Measurements from ENCODE around the gene UBAP1L. TPM values are rescaled to one million over a fixed set of nuclear protein-coding genes. Genes with fewer than 3 reads are reported as not detected.

Gene UBAP1L
- total and polyA plus RNA-seq, 8 donors: 1.8 to 5.3 (median 3.0) TPM; not detected in 2

DNA sequence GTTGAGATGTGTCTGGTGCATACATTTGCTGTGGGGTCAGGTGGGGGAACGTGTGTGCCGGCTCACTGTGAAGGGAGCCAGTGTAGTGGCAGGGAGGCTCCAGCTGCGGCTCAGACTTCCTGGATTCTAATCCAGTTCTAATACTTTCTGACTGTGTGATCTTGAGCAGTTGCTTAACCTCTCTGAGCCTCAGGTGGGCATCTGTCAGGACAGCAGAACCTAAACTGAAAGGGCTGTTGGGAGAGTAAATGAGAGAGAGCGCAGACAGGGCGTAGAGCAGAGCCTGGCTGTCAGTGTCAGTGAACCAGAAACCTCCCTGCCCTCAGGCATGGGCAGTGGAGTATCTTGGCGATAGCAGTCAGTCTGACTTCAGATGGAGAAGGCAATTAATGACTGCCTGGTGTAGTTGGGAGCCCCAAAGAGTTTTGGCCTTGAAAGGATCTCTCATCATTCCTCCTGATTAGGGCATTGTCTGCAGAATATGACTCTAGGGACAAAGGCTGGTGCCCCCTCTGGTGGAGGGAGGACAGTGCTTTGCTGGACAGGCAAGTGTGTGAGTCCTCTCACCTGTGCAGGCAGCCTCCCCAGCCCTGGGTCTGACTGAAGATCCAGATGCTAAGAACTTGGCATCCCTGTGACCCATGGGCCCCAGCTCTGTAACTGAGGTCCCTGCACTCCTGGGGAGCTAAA, 28.9 kb downstream of the UBAP1L start:
- WGBS, 5 donors: 75 to 90% (median 82%) methylated on average over 6 of the region's 6 CpGs
- Histone ChIP-seq H3K9me3 (no peaks in the 10 kb centered on the region), H3K27me3 (peaks cover 0 to 30% (median 0%) of the 10 kb centered on the region in 3 donors), H3K27ac (peak overlapping the region in 3 of 5 donors; percentile 4 to 87 (median 80)), H3K4me1 (peaks cover 11 to 66% (median 29%) of the 10 kb centered on the region in 4 donors), H3K36me3 (no peaks in the 10 kb centered on the region), H3K4me3 (no peak overlapping the region)
- peak; percentile 38 to 45 for DNase-seq
- intact Hi-C loops (cut with DNase I; ENCODE audit: low total_unique reads): loop anchor here (10.0 kb wide), 1 partner anchor 51 kb away; no protein-coding TSS in a partner anchor
- TF ChIP-seq EP300 (IDR thresholded peaks at IDR 0.05) (no peak), POLR2A (IDR thresholded peaks at IDR 0.05) (no peak), POLR2AphosphoS5 (IDR thresholded peaks at IDR 0.05) (no peak)
- TF ChIP-seq, protein P1, sequence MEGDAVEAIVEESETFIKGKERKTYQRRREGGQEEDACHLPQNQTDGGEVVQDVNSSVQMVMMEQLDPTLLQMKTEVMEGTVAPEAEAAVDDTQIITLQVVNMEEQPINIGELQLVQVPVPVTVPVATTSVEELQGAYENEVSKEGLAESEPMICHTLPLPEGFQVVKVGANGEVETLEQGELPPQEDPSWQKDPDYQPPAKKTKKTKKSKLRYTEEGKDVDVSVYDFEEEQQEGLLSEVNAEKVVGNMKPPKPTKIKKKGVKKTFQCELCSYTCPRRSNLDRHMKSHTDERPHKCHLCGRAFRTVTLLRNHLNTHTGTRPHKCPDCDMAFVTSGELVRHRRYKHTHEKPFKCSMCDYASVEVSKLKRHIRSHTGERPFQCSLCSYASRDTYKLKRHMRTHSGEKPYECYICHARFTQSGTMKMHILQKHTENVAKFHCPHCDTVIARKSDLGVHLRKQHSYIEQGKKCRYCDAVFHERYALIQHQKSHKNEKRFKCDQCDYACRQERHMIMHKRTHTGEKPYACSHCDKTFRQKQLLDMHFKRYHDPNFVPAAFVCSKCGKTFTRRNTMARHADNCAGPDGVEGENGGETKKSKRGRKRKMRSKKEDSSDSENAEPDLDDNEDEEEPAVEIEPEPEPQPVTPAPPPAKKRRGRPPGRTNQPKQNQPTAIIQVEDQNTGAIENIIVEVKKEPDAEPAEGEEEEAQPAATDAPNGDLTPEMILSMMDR (IDR thresholded peaks at IDR 0.05): peak in 2 of 7 experiments; percentile 26 to 36

DNA sequence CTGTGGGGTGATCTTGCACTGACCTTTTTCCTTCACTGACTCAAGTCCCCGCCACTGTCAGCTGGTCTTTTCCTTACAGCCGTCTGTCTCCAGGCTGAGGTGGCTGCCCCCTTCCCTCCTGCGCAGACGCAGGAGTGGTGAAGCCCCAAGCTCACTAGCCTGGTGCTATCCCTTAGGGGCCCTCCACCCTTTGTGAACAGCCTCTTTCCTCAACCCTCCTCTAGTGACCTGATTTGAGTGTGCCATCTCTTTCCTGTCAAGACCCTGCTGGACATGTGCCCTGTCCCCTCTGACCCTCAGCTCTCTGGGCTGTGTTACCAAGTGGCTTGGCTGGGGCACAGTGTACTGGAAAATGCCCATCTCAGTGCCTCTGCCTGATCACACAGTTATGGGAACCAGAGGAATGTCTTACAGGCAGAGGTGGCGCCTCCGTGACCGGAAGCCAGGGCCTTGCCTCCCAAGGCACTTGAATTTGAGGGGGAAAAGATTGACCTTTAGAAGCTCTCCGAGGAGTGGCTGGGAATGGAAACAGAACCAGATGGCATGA, 29.7 kb downstream of the UBAP1L start:
- Histone ChIP-seq H3K27me3 (peaks cover 0 to 30% (median 0%) of the 10 kb centered on the region in 3 donors), H3K27ac (peak overlapping the region in 1 of 5 donors; percentile 14), H3K4me3 (no peak overlapping the region), H3K9me3 (no peaks in the 10 kb centered on the region), H3K4me1 (peaks cover 11 to 66% (median 29%) of the 10 kb centered on the region in 4 donors), H3K36me3 (no peaks in the 10 kb centered on the region)
- DNase-seq: no peak
- no peak for TF ChIP-seq POLR2AphosphoS5 (IDR thresholded peaks at IDR 0.05)
- TF ChIP-seq EP300 (IDR thresholded peaks at IDR 0.05): no peak
- TF ChIP-seq, protein P1 (IDR thresholded peaks at IDR 0.05): no peak
- TF ChIP-seq POLR2A (IDR thresholded peaks at IDR 0.05): no peak
- WGBS, 5 donors: 59 to 82% (median 78%) methylated on average over 8 of the region's 8 CpGs
- intact Hi-C loops (cut with DNase I; ENCODE audit: low total_unique reads): loop anchor here (10.0 kb wide), 1 partner anchor 50 kb away; no protein-coding TSS in a partner anchor

DNA sequence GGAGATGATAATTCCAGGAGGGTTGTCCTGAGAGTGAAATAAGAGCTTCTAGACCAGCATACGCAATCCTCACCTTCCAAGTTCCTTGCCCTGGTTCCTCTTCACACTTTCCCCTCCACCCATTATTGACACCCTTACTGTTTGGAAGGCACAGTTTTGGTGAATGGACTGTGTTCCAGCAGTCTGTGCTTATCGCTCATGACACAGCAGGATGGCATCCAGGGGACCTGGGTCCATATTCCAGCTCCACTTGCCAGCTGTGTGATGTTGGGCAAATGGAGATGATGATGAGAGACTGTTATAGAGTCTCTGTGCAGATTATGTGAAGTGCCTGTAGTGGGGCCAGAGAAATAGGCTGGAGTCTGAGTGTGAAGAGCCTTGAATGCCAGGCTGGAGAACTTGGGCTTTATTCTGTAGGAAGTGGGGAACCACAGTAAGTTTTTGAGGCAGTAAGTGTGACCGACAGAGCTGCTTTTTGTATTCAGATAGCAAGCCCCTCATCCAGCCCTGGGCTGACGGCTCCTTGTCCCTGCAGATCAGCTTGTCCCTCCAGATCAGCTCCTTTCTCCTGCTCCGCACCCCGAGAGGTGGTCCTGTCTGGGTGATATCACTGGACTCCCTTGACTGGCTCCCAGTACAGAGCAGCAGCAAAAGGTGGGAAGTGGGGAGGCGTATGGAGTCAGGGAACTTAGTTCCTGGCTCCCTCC, 30.3 kb downstream of the UBAP1L start:
- Histone ChIP-seq H3K4me3 (no peak overlapping the region), H3K9me3 (no peaks in the 10 kb centered on the region), H3K36me3 (no peaks in the 10 kb centered on the region), H3K4me1 (peaks cover 11 to 61% (median 28%) of the 10 kb centered on the region in 4 donors), H3K27ac (peak overlapping the region in 1 of 5 donors; percentile 14), H3K27me3 (peaks cover 0 to 30% (median 0%) of the 10 kb centered on the region in 3 donors)
- no peak for DNase-seq
- TF ChIP-seq EP300 (IDR thresholded peaks at IDR 0.05) (no peak), POLR2A (IDR thresholded peaks at IDR 0.05) (no peak), POLR2AphosphoS5 (IDR thresholded peaks at IDR 0.05) (no peak)
- TF ChIP-seq, protein P1 (IDR thresholded peaks at IDR 0.05): no peak
- intact Hi-C loops (cut with DNase I; ENCODE audit: low total_unique reads): loop anchor here (10.0 kb wide), 1 partner anchor 50 kb away; no protein-coding TSS in a partner anchor
- 65 to 85% (median 82%) methylated on average over 7 of the region's 7 CpGs for WGBS, 5 donors

DNA sequence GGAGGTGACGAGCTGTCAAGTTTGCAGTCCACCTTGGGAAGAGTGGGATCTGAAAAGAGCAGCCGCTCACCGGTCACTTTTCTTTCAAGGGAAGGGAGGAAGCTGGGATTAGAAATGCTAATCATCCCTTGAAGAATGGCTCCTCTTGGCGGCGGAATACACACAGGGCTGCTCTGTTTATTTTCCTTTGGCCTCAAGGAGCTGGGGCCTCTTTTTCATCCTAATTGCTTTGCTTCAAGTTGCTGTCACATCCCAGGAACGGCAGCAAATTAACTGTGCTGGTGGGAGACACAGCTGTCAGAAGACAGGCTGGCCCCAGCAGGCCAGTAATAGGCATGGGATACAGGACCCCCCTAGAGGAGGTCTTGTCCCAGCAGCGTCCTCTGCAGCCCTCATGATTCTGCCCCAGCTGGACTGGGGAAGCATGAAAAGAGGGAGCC, 31.7 kb downstream of the UBAP1L start:
- no peaks in the 10 kb centered on the region for H3K9me3 ChIP-seq
- H3K27ac ChIP-seq: no peak overlapping the region
- peak in 1 of 2 donors; percentile 76 for DNase-seq
- H3K36me3 ChIP-seq: no peaks in the 10 kb centered on the region
- H3K4me1 ChIP-seq: peaks cover 7 to 48% (median 19%) of the 10 kb centered on the region in 4 donors
- TF ChIP-seq POLR2AphosphoS5 (IDR thresholded peaks at IDR 0.05): no peak
- TF ChIP-seq, protein P1 (IDR thresholded peaks at IDR 0.05): peak in 1 of 7 experiments; percentile 15
- intact Hi-C loops (cut with DNase I; ENCODE audit: low total_unique reads): loop anchor here (10.0 kb wide), 1 partner anchor 48 kb away; no protein-coding TSS in a partner anchor
- 16 to 40% (median 26%) methylated on average over 7 of the region's 7 CpGs for WGBS, 5 donors
- no peak overlapping the region for H3K4me3 ChIP-seq
- H3K27me3 ChIP-seq: peaks cover 0 to 42% (median 0%) of the 10 kb centered on the region in 3 donors
